Measurements from ENCODE around the gene GRAMD1B.

DNA sequence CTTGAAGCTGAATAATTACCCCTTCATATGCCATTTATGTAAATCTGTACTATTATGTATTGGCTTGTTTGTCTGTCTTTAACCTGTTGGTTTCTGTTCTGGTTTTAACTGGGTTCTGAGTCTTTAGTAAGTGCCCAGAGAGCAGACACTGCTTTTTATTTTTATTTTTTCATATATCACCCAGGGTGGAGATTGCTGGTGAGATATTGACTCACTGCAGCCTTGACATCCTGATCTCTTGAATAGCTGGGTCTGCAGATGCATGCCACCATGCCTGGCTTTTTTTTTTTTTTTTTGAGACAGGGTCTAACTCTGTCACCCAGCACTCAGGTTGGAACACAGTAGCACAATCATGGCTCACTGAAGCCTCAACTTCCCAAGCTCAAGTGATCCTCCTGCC, 19.4 kb downstream of the GRAMD1B start:
- TF ChIP-seq, protein P1, sequence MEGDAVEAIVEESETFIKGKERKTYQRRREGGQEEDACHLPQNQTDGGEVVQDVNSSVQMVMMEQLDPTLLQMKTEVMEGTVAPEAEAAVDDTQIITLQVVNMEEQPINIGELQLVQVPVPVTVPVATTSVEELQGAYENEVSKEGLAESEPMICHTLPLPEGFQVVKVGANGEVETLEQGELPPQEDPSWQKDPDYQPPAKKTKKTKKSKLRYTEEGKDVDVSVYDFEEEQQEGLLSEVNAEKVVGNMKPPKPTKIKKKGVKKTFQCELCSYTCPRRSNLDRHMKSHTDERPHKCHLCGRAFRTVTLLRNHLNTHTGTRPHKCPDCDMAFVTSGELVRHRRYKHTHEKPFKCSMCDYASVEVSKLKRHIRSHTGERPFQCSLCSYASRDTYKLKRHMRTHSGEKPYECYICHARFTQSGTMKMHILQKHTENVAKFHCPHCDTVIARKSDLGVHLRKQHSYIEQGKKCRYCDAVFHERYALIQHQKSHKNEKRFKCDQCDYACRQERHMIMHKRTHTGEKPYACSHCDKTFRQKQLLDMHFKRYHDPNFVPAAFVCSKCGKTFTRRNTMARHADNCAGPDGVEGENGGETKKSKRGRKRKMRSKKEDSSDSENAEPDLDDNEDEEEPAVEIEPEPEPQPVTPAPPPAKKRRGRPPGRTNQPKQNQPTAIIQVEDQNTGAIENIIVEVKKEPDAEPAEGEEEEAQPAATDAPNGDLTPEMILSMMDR (IDR thresholded peaks at IDR 0.05) = no peak
- no peak for TF ChIP-seq POLR2A (IDR thresholded peaks at IDR 0.05)
- no peak for TF ChIP-seq POLR2AphosphoS5 (IDR thresholded peaks at IDR 0.05)
- no peak for TF ChIP-seq EP300 (IDR thresholded peaks at IDR 0.05)
